Measurements from ENCODE around the gene KCNQ4. TPM values are rescaled to one million over a fixed set of nuclear protein-coding genes. Genes with fewer than 3 reads are reported as not detected.

The KCNQ4 gene
- total RNA-seq, 1 donor from 2014 or later = not detected

GRCh38 chr1:40762144-40762923, 21.3 kb upstream of the KCNQ4 start:
- Mint-ChIP-seq H3K27me3 (ENCODE audit: insufficient read depth, low read depth) (peaks cover 3% of the 10 kb centered on the region), H3K36me3 (peaks cover 37% of the 10 kb centered on the region), H3K4me3 (no peak overlapping the region), H3K27ac (no peak overlapping the region), H3K4me1 (peaks cover 5% of the 10 kb centered on the region), H3K9me3 (no peaks in the 10 kb centered on the region)
- H3K27me3 ChIP-seq = no peaks in the 10 kb centered on the region
- no peaks in the 10 kb centered on the region for H3K79me2 ChIP-seq (ENCODE audit: low read depth)
- no peak overlapping the region for H3K4me3 ChIP-seq
- H3K9ac ChIP-seq = no peak overlapping the region
- no peak for DNase-seq (ENCODE audit: low spot score)
- H3K4me1 ChIP-seq = no peaks in the 10 kb centered on the region
- no peaks in the 10 kb centered on the region for H3K36me3 ChIP-seq
- TF ChIP-seq EZH2phosphoT487 (IDR thresholded peaks at IDR 0.05) = no peak
- no peak for TF ChIP-seq CTCF (IDR thresholded peaks at IDR 0.05)
- TF ChIP-seq EZH2 (IDR thresholded peaks at IDR 0.05) = no peak
- no peaks in the 10 kb centered on the region for H3F3A ChIP-seq (ENCODE audit: low read depth)
- no peak overlapping the region for H2AFZ ChIP-seq (replicated peaks)
- peaks cover 6% of the 10 kb centered on the region for H4K20me1 ChIP-seq (ENCODE audit: low read depth)
- H3K4me2 ChIP-seq = no peak overlapping the region
- H3K27ac ChIP-seq = no peak overlapping the region
- H3K9me3 ChIP-seq (ENCODE audit: low read depth) = no peaks in the 10 kb centered on the region

- H3K9me3 Mint-ChIP-seq = no peaks in the 10 kb centered on the region
These were observed 19.6 kb upstream of the KCNQ4 start for GRCh38 chr1:40763742-40764532.

GRCh38 chr1:40764981-40765380, 18.6 kb upstream of the KCNQ4 start:
- Histone ChIP-seq H3K4me3 (no peak overlapping the region), H3K79me2 (ENCODE audit: low read depth) (no peaks in the 10 kb centered on the region), H4K20me1 (ENCODE audit: low read depth) (no peaks in the 10 kb centered on the region), H3F3A (ENCODE audit: low read depth) (no peaks in the 10 kb centered on the region), H3K9ac (no peak overlapping the region), H3K4me1 (no peaks in the 10 kb centered on the region), H2AFZ (replicated peaks) (no peak overlapping the region), H3K36me3 (no peaks in the 10 kb centered on the region), H3K9me3 (ENCODE audit: low read depth) (no peaks in the 10 kb centered on the region), H3K4me2 (no peak overlapping the region), H3K27ac (no peak overlapping the region), H3K27me3 (no peaks in the 10 kb centered on the region)
- H3K27ac Mint-ChIP-seq = no peak overlapping the region
- H3K4me3 Mint-ChIP-seq = no peak overlapping the region
- no peaks in the 10 kb centered on the region for H3K9me3 Mint-ChIP-seq
- TF ChIP-seq CTCF (IDR thresholded peaks at IDR 0.05) (no peak), EZH2 (IDR thresholded peaks at IDR 0.05) (no peak), EZH2phosphoT487 (IDR thresholded peaks at IDR 0.05) (no peak)
- peaks cover 3% of the 10 kb centered on the region for H3K27me3 Mint-ChIP-seq (ENCODE audit: insufficient read depth, low read depth)
- no peak for DNase-seq (ENCODE audit: low spot score)
- peaks cover 43% of the 10 kb centered on the region for H3K36me3 Mint-ChIP-seq
- H3K4me1 Mint-ChIP-seq = peaks cover 5% of the 10 kb centered on the region

More at GRCh38 chr1:40763742-40764532, 19.6 kb upstream of the KCNQ4 start:
- H3K4me1 Mint-ChIP-seq = peaks cover 5% of the 10 kb centered on the region
- no peak overlapping the region for H3K4me2 ChIP-seq
- H3K79me2 ChIP-seq (ENCODE audit: low read depth) = no peaks in the 10 kb centered on the region
- no peak for DNase-seq (ENCODE audit: low spot score)
- H3K27ac ChIP-seq = no peak overlapping the region
- H4K20me1 ChIP-seq (ENCODE audit: low read depth) = no peaks in the 10 kb centered on the region
- no peaks in the 10 kb centered on the region for H3K27me3 ChIP-seq
- H3K4me3 Mint-ChIP-seq = no peak overlapping the region
- no peak overlapping the region for H3K9ac ChIP-seq
- no peak overlapping the region for H2AFZ ChIP-seq (replicated peaks)
- peaks cover 3% of the 10 kb centered on the region for H3K27me3 Mint-ChIP-seq (ENCODE audit: insufficient read depth, low read depth)
- H3K27ac Mint-ChIP-seq = no peak overlapping the region
- H3K9me3 ChIP-seq (ENCODE audit: low read depth) = no peaks in the 10 kb centered on the region
- no peaks in the 10 kb centered on the region for H3K36me3 ChIP-seq
- TF ChIP-seq EZH2 (IDR thresholded peaks at IDR 0.05) (no peak), EZH2phosphoT487 (IDR thresholded peaks at IDR 0.05) (no peak), CTCF (IDR thresholded peaks at IDR 0.05) (no peak)
- peaks cover 42% of the 10 kb centered on the region for H3K36me3 Mint-ChIP-seq
- no peaks in the 10 kb centered on the region for H3K4me1 ChIP-seq
- H3K4me3 ChIP-seq = no peak overlapping the region
- no peaks in the 10 kb centered on the region for H3F3A ChIP-seq (ENCODE audit: low read depth)

Measured in neural progenitor cell (in vitro differentiated cells).